Measurements from ENCODE around the gene LYL1. TPM values are rescaled to one million over a fixed set of nuclear protein-coding genes. Genes with fewer than 3 reads are reported as not detected.

Gene LYL1
- total and polyA plus RNA-seq, 5 donors, result 8.0 to 11.9 (median 9.8) TPM

DNA sequence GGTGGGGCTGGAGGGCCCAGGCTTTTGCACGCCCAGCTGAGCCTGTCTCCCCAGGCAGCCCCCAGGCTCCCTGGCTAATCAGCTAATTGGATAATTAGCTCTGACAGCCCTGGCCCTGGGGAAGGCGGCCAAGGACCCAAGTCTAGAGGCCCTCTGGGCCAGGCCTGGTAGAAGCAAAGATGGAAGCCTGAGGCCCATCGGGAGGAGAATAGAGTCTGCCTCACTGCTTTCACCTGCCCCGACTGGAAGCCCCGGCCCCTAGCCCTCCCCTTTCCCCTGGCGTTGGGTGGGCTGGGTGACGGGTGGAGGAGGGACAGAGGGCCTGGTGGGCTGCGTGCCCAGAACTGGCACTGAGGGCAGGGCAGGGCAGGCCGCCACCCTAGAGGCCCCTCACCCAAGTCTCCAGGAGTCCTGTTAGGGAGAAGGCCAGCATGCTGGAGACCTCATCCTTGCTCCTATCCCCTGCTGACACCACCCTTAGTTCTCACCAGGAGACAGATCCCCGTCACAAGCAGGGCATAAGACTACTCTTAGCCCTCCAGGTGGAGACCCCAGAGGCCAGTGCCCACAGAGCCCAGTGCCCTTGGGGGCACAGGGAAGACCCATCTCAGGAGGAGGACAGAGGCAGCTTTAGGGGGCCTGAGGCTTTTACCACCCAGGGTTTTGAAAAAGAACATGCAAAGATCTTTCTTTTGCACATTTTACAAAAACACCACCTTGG is 12.0 kb downstream of the LYL1 start:
- WGBS, result 69% methylated on average over 10 of the region's 10 CpGs
- H3K27me3 ChIP-seq (ENCODE audit: control insufficient read depth, insufficient read depth), result no peaks in the 10 kb centered on the region
- peaks cover 3% of the 10 kb centered on the region for H3K4me1 ChIP-seq (ENCODE audit: control insufficient read depth, insufficient read depth, low read length)
- ATAC-seq (no peak), DNase-seq (peak; percentile 18 to 74 (median 64))
- intact Hi-C loops (cut with DNase I), result loop anchor here in 2 of 4 donors (5.0 to 10.0 kb wide), 2 partner anchors 103 to 106 kb away; no protein-coding TSS in a partner anchor
- no peaks in the 10 kb centered on the region for H3K9me3 ChIP-seq (ENCODE audit: control insufficient read depth, low read length)
- H3K27ac ChIP-seq (ENCODE audit: low read length), result peak overlapping the region; percentile 70
- H3K4me3 ChIP-seq (ENCODE audit: low read length), result no peak overlapping the region

DNA sequence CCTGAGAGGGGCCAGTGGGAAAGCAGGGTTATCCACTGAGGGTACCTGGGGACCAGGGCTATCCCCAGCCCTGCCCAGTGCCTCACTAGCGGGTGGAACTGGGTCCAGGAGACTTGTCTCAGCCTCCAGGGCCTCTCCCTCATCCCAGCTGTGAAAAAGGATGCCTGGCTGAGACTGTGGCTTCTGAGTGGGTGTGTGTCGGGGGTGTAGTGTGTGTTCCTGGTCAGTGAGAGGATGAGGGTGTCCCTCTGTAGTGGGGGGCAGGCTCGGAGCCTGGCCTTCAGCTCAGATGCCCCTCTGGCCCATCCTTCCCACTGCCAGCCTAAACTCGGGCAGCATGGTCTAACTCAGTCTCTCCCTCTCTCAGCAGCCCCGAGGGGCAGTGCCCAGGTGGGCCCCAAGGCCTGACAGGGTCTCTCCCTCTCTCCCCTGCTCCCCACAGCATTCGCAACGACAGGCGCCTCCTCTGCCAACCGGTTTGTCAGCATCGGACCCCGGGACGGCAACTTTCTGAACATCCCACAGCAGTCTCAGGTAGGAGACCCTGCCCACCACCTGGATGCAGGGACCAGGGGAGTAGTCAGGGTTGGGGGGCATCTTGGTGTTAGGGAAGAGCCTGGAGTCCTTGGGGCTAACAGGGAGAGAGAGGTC is 12.7 kb downstream of the LYL1 start:
- Histone ChIP-seq H3K9me3 (ENCODE audit: control insufficient read depth, low read length) (no peaks in the 10 kb centered on the region), H3K27me3 (ENCODE audit: control insufficient read depth, insufficient read depth) (no peaks in the 10 kb centered on the region), H3K4me1 (ENCODE audit: control insufficient read depth, insufficient read depth, low read length) (peaks cover 8% of the 10 kb centered on the region), H3K27ac (ENCODE audit: low read length) (peak overlapping the region; percentile 70), H3K4me3 (ENCODE audit: low read length) (no peak overlapping the region)
- ATAC-seq (no peak), DNase-seq (peak in 2 of 3 donors; percentile 13 to 54)
- 74% methylated on average over 12 of the region's 12 CpGs for WGBS
- intact Hi-C loops (cut with DNase I), result loop anchor here in 2 of 4 donors (5.0 to 10.0 kb wide), 2 partner anchors 103 to 105 kb away; no protein-coding TSS in a partner anchor

GRCh38 chr19:13089139-13089856 is 13.4 kb downstream of the LYL1 start:
- ATAC-seq (no peak), DNase-seq (peak in 2 of 3 donors; percentile 14 to 47)
- intact Hi-C loops (cut with DNase I), result no loop called here
- Histone ChIP-seq H3K27ac (ENCODE audit: low read length) (peak overlapping the region; percentile 14), H3K4me3 (ENCODE audit: low read length) (no peak overlapping the region), H3K27me3 (ENCODE audit: control insufficient read depth, insufficient read depth) (no peaks in the 10 kb centered on the region), H3K4me1 (ENCODE audit: control insufficient read depth, insufficient read depth, low read length) (peaks cover 8% of the 10 kb centered on the region), H3K9me3 (ENCODE audit: control insufficient read depth, low read length) (no peaks in the 10 kb centered on the region)
- 90% methylated on average over 5 of the region's 5 CpGs for WGBS

DNA sequence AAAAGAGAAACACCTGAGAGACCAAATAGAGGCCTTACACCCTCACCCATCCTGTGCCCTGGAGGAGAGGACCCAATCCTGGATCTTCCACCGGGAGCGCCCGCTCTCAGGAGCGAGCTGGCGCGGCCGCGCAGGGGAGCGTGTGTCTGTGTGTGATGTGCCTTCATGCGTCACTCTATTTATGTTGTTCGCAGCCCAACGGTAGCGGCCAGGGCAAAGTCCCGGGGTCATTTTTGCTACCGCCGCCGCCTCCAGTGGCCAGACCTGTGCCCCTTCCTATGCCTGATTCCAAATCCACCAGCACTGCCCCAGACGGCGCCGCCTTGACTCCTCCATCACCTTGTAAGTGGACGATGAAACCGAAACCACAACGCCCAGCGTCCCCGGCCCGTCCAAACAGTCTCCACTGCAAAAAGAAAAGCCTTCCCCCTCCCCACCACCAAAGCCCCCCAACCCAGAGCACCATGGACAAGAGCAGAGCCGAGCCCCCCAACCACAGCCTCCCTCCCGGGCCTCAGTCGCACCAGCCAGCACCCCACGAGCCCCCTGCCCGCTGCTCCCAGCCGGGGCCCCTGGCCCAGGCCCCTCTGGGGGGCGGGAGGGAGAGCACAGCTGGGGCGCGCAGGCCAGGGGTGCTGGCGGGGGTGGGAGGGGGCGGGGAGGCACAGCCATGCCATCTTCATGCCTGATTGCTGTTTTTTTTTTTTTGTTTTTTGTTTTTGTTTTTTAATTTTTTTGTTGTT is 14.7 kb downstream of the LYL1 start:
- ATAC-seq, result no peak
- peak in 2 of 3 donors; percentile 45 to 52 for DNase-seq
- peaks cover 8% of the 10 kb centered on the region for H3K4me1 ChIP-seq (ENCODE audit: control insufficient read depth, insufficient read depth, low read length)
- intact Hi-C loops (cut with DNase I), result no loop called here
- H3K4me3 ChIP-seq (ENCODE audit: low read length), result no peak overlapping the region
- no peaks in the 10 kb centered on the region for H3K27me3 ChIP-seq (ENCODE audit: control insufficient read depth, insufficient read depth)
- H3K9me3 ChIP-seq (ENCODE audit: control insufficient read depth, low read length), result no peaks in the 10 kb centered on the region
- 86% methylated on average over 37 of the region's 37 CpGs for WGBS
- no peak overlapping the region for H3K27ac ChIP-seq (ENCODE audit: low read length)

- Histone ChIP-seq H3K4me3 (ENCODE audit: low read length) (no peak overlapping the region), H3K4me1 (ENCODE audit: control insufficient read depth, insufficient read depth, low read length) (peaks cover 10% of the 10 kb centered on the region), H3K9me3 (ENCODE audit: control insufficient read depth, low read length) (no peaks in the 10 kb centered on the region), H3K27me3 (ENCODE audit: control insufficient read depth, insufficient read depth) (no peaks in the 10 kb centered on the region), H3K27ac (ENCODE audit: low read length) (no peak overlapping the region)
- ATAC-seq (no peak), DNase-seq (peak in 1 of 3 donors; percentile 35)
- WGBS, result 87% methylated on average over 12 of the region's 12 CpGs
- intact Hi-C loops (cut with DNase I), result no loop called here
Measured at GRCh38 chr19:13087295-13087694, 15.4 kb downstream of the LYL1 start.

DNA sequence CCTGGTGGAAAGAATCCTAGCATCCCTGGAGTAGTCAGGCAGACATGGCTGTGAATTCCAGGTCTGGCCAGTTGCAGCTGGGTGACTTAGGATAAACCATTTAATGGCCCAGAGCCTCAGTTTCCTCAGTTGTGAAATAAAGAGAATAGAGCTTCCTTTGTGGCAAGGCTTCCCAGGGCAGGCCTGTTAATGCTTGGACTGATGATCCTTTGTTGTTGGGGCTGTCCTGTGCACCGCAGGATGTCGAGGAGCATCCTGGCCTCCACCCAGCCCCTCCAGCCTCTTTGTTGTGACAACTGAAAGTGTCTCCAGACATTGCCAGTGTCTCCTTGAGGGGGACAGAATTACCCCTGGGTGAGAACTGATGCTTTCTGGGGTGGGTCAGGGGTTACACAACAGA is 16.3 kb downstream of the LYL1 start:
- Histone ChIP-seq H3K27ac (ENCODE audit: low read length) (peak overlapping the region; percentile 55), H3K4me1 (ENCODE audit: control insufficient read depth, insufficient read depth, low read length) (peaks cover 10% of the 10 kb centered on the region), H3K27me3 (ENCODE audit: control insufficient read depth, insufficient read depth) (no peaks in the 10 kb centered on the region), H3K9me3 (ENCODE audit: control insufficient read depth, low read length) (no peaks in the 10 kb centered on the region), H3K4me3 (ENCODE audit: low read length) (no peak overlapping the region)
- WGBS, result 57% methylated on average over 2 of the region's 2 CpGs
- intact Hi-C loops (cut with DNase I), result no loop called here
- no peak for ATAC-seq
- DNase-seq, result no peak

- H3K27ac ChIP-seq (ENCODE audit: low read length), result peak overlapping the region; percentile 55
- ATAC-seq (peak; percentile 10 to 29), DNase-seq (peak; percentile 28 to 69 (median 60))
- intact Hi-C loops (cut with DNase I), result no loop called here
- WGBS, result 22% methylated on average over 7 of the region's 7 CpGs
- H3K9me3 ChIP-seq (ENCODE audit: control insufficient read depth, low read length), result no peaks in the 10 kb centered on the region
- no peaks in the 10 kb centered on the region for H3K27me3 ChIP-seq (ENCODE audit: control insufficient read depth, insufficient read depth)
- H3K4me3 ChIP-seq (ENCODE audit: low read length), result no peak overlapping the region
- peaks cover 10% of the 10 kb centered on the region for H3K4me1 ChIP-seq (ENCODE audit: control insufficient read depth, insufficient read depth, low read length)
Measured at GRCh38 chr19:13085666-13086065, 17.0 kb downstream of the LYL1 start.

DNA sequence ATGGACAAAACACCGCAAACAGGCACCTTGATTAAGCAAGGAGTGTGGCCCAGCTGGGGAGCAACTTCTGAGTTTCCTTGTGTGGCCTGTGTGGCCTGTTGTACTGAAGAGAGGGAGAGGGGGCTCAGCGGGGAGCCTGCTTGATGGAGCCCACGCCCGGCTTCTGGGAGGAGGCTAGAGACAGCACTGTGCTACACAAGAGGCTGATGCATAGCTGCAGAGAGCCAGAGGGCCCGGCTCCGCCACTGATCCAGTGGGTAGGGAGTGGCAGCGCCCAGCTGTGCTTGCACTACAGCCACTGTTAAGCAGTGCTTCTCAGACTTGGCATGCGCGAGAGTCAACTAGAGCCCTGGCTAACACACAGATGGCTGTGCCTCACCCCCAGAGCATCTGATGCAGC is 19.0 kb downstream of the LYL1 start:
- peaks cover 20% of the 10 kb centered on the region for H3K4me1 ChIP-seq (ENCODE audit: control insufficient read depth, insufficient read depth, low read length)
- ATAC-seq, result no peak
- WGBS, result 94% methylated on average over 9 of the region's 9 CpGs
- no peak overlapping the region for H3K27ac ChIP-seq (ENCODE audit: low read length)
- peak in 2 of 3 donors; percentile 9 to 48 for DNase-seq
- no peaks in the 10 kb centered on the region for H3K27me3 ChIP-seq (ENCODE audit: control insufficient read depth, insufficient read depth)
- H3K9me3 ChIP-seq (ENCODE audit: control insufficient read depth, low read length), result no peaks in the 10 kb centered on the region
- no peak overlapping the region for H3K4me3 ChIP-seq (ENCODE audit: low read length)
- intact Hi-C loops (cut with DNase I), result no loop called here

DNA sequence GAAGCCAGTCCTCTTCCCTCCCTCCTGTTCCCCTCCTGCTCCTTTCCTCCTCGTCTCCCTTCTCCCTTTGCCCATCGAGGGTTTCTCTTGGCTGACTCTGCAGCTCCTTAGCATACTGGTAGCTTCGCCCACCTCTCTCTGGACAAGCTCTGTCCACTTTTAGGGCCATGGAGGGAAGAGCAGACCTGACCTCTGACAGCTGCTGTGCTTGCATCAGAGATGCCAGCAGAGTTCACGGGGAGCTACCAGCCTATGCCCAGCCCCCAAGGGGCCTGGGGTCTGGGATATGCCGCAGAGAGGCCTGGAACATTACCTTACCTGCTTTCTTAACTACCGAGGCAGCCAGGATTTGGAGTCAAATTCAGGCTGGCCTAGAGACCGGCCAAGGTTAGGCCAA is 19.7 kb downstream of the LYL1 start:
- no peaks in the 10 kb centered on the region for H3K9me3 ChIP-seq (ENCODE audit: control insufficient read depth, low read length)
- H3K4me1 ChIP-seq (ENCODE audit: control insufficient read depth, insufficient read depth, low read length), result peaks cover 20% of the 10 kb centered on the region
- ATAC-seq (no peak), DNase-seq (peak in 2 of 3 donors; percentile 6 to 34)
- intact Hi-C loops (cut with DNase I), result no loop called here
- no peak overlapping the region for H3K4me3 ChIP-seq (ENCODE audit: low read length)
- peak overlapping the region; percentile 23 for H3K27ac ChIP-seq (ENCODE audit: low read length)
- H3K27me3 ChIP-seq (ENCODE audit: control insufficient read depth, insufficient read depth), result no peaks in the 10 kb centered on the region
- 69% methylated on average over 7 of the region's 7 CpGs for WGBS

DNA sequence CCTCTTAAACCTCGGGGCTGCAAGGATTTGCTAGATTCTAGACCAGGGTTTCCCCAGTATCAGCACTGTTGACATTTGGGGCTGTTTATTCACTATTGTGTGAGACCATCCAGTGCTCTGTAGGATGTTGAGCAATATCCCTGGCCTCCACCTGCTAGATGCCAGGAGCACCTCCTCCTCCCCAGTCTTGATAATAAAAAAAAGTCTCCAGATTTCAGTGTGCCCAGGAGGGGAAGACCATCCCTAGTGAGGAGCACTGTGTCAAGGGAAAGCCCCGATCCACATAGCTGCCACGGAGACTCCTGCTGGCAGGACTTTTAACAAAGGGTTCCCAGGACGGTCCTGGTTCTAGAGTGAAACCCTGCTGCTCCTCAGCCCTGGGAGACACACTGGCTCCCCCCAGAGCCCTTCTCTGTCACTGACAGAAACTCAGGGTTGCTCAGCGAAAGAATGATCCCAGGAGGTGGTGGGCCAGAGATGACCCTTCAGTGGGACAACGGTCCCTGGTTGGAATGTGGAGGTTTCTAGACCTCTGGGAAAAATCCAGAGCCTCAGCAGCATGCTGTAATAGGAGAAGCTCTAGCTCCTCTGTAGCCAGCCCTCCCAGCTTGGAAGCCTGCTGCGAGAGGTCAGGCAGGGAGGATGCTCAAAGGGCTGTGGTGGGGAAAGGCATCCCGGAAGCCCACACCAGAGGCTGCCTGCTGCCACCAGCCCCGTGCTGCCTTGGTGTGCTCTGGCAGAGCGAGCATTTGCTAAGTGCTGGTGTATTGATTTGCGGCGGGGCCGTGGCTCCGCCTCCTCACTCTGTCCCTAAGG is 20.3 kb downstream of the LYL1 start:
- no peaks in the 10 kb centered on the region for H3K27me3 ChIP-seq (ENCODE audit: control insufficient read depth, insufficient read depth)

More for the DNA sequence above, 20.3 kb downstream of the LYL1 start:
- ATAC-seq (peak; percentile 38 to 50), DNase-seq (peak; percentile 52 to 76 (median 69))
- H3K27ac ChIP-seq (ENCODE audit: low read length), result peak overlapping the region; percentile 56
- H3K9me3 ChIP-seq (ENCODE audit: control insufficient read depth, low read length), result no peaks in the 10 kb centered on the region
- WGBS, result 52% methylated on average over 14 of the region's 14 CpGs
- intact Hi-C loops (cut with DNase I), result no loop called here
- H3K4me1 ChIP-seq (ENCODE audit: control insufficient read depth, insufficient read depth, low read length), result peaks cover 23% of the 10 kb centered on the region
- no peak overlapping the region for H3K4me3 ChIP-seq (ENCODE audit: low read length)
